22Rv1 (cell line): Measurements from ENCODE around the gene SLC4A2.

ENCODE experiments used
- CTCF ChIP-seq: fragments of 450-650 bp; IDR thresholded peaks from 2 replicates; pipeline ENCODE4 v1.5.1; 2017; ENCODE audit warnings: mild to moderate bottlenecking
- ZFX ChIP-seq: fragments of 450-650 bp; IDR thresholded peaks from 2 replicates; pipeline ENCODE4 v1.6.1; 2017; ENCODE audit warnings: antibody characterized with exemption, borderline replicate concordance

- TF ChIP-seq CTCF (no peak), ZFX (no peak)
These were observed 32.6 kb downstream of the SLC4A2 start for GRCh38 chr7:151091988-151092387.
